Duodenal mucosa (tissue), 2 donors: ENCODE results near the gene KRTAP10-2.
"Not testable (repeated sequence)": the region's sequence is repeated elsewhere in the genome, so short reads cannot be mapped to it uniquely, and the experiment has no call there.

Experiments
- H3K27ac ChIP-seq: one replicate; pipeline ENCODE4 v1.7.0; 2013; ENCODE audit warnings: low read depth, low read length
- H3K27me3 ChIP-seq, 2 donors: one replicate each; pipeline ENCODE4 v1.7.0; 2013; ENCODE audit warnings: low read length in 2 of 2, control low read depth in 1 of 2; ENCODE audit not compliant: insufficient read depth in 2 of 2, control insufficient read depth in 1 of 2
- H3K36me3 ChIP-seq, 2 donors: one replicate each; pipeline ENCODE4 v1.7.0; 2013; ENCODE audit warnings: low read length in 2 of 2, control low read depth in 1 of 2; ENCODE audit not compliant: insufficient read depth in 2 of 2, control insufficient read depth in 1 of 2
- H3K4me1 ChIP-seq, 2 donors: one replicate each; pipeline ENCODE4 v1.7.0; 2013; ENCODE audit warnings: low read length in 2 of 2, control low read depth in 1 of 2; ENCODE audit not compliant: insufficient read depth in 2 of 2, control insufficient read depth in 1 of 2
- H3K4me3 ChIP-seq, 2 donors: one replicate each; pipeline ENCODE4 v1.7.0; 2013; ENCODE audit warnings: low read length in 2 of 2, low read depth in 1 of 2
- H3K9ac ChIP-seq, 2 donors: one replicate each; pipeline ENCODE4 v1.7.0; 2013; ENCODE audit warnings: low read length in 2 of 2, low read depth in 1 of 2
- H3K9me3 ChIP-seq, 2 donors: one replicate each; pipeline ENCODE4 v1.7.0; 2013; ENCODE audit warnings: low read length in 2 of 2, control low read depth in 1 of 2; ENCODE audit not compliant: control insufficient read depth in 1 of 2

The KRTAP10-2 gene

GRCh38 chr21:44503901-44504399 is 47.4 kb downstream of the KRTAP10-2 start:
- Histone ChIP-seq H3K4me1 (peaks cover 3 to 6% of the 10 kb centered on the region in 2 donors), H3K4me3 (no peak overlapping the region), H3K27ac (no peak overlapping the region), H3K9ac (no peak overlapping the region), H3K9me3 (no peaks in the 10 kb centered on the region), H3K36me3 (no peaks in the 10 kb centered on the region), H3K27me3 (peaks cover 0 to 4% of the 10 kb centered on the region in 2 donors)

- H3K4me1 ChIP-seq: peaks cover 8 to 14% of the 10 kb centered on the region in 2 donors
- not testable (repeated sequence) for H3K4me3 ChIP-seq, H3K36me3 ChIP-seq, H3K9ac ChIP-seq, H3K27ac ChIP-seq, H3K27me3 ChIP-seq, H3K9me3 ChIP-seq
Observed at GRCh38 chr21:44503006-44503889, 48.1 kb downstream of the KRTAP10-2 start.

GRCh38 chr21:44502171-44502958 is 48.9 kb downstream of the KRTAP10-2 start:
- H3K27ac ChIP-seq: no peak overlapping the region
- no peaks in the 10 kb centered on the region for H3K36me3 ChIP-seq
- H3K9ac ChIP-seq: no peak overlapping the region
- no peaks in the 10 kb centered on the region for H3K9me3 ChIP-seq
- no peaks in the 10 kb centered on the region for H3K27me3 ChIP-seq
- peaks cover 11 to 18% of the 10 kb centered on the region in 2 donors for H3K4me1 ChIP-seq
- H3K4me3 ChIP-seq: no peak overlapping the region
